K562 (cell line): ENCODE data around the gene RPUSD1. TPM values are rescaled to one million over a fixed set of nuclear protein-coding genes. Genes with fewer than 3 reads are reported as not detected.
A peak's percentile ranks its signal among the peaks of the same experiment; 100 is the strongest.

Experiments
- AFF4 ChIP-seq: sonication (generic); formaldehyde crosslinking; IDR thresholded peaks from 2 replicates; pipeline ENCODE4 v1.8.0; 2023; ENCODE audit warnings: mild to moderate bottlenecking, missing genetic modification reagents
- ASH1L ChIP-seq: fragments of 450-650 bp; IDR thresholded peaks from 2 replicates; pipeline ENCODE4 v1.6.1; 2018; ENCODE audit warnings: borderline replicate concordance, mild to moderate bottlenecking, low read depth; ENCODE audit not compliant: partially characterized antibody
- CSDE1 ChIP-seq, 2 experiments: fragments of 450-650 bp; IDR thresholded peaks; 2 replicates each; pipeline ENCODE4 v1.6.1; 2016; ENCODE audit warnings: mild to moderate bottlenecking in 1 of 2
- EGR1 ChIP-seq: fragments of 450-650 bp; conservative IDR thresholded peaks from 2 replicates; pipeline ENCODE4 v1.6.1; 2017; ENCODE audit warnings: mild to moderate bottlenecking
- FOXO4 ChIP-seq: fragments of 450-650 bp; formaldehyde crosslinking; IDR thresholded peaks from 2 replicates; pipeline ENCODE4 v1.4.0; 2020; ENCODE audit warnings: mild to moderate bottlenecking, moderate library complexity
- HDAC6 ChIP-seq: IDR thresholded peaks from 2 replicates; pipeline ENCODE4 v1.6.1; 2012; ENCODE audit warnings: low read depth, mild to moderate bottlenecking, control low read depth, inconsistent platforms, low read length, moderate library complexity
- HDGF ChIP-seq: fragments of 450-650 bp; IDR thresholded peaks from 2 replicates; pipeline ENCODE4 v1.6.1; 2016
- HIVEP1 ChIP-seq: fragments of 250-450 bp; sonication (Bioruptor Pico); IDR thresholded peaks from 2 replicates; pipeline ENCODE4 v1.4.0; 2020; ENCODE audit warnings: mild to moderate bottlenecking
- LCOR ChIP-seq: sonication (generic); formaldehyde crosslinking; IDR thresholded peaks from 2 replicates; pipeline ENCODE4 v1.8.0; 2022; ENCODE audit warnings: mild to moderate bottlenecking, missing genetic modification reagents
- MBD1 ChIP-seq: fragments of 250-450 bp; sonication (Bioruptor Pico); IDR thresholded peaks from 2 replicates; pipeline ENCODE4 v1.8.0; 2022; ENCODE audit warnings: inconsistent platforms
- MYBL2 ChIP-seq, 2 experiments: fragments of 450-650 bp in 1 of 2; sonication (generic) in 1 of 2; formaldehyde crosslinking in 1 of 2; IDR thresholded peaks; 2 replicates each; pipeline versions ENCODE4 v1.6.1 to v1.8.1; 2017 to 2022; ENCODE audit warnings: borderline replicate concordance in 1 of 2, inconsistent platforms in 1 of 2, low read depth in 1 of 2, mild to moderate bottlenecking in 1 of 2, missing genetic modification reagents in 1 of 2, moderate library complexity in 1 of 2
- NCOA4 ChIP-seq: fragments of 450-650 bp; IDR thresholded peaks from 2 replicates; pipeline ENCODE4 v1.6.1; 2018; ENCODE audit warnings: mild to moderate bottlenecking; ENCODE audit not compliant: partially characterized antibody
- NR1H2 ChIP-seq: sonication (generic); formaldehyde crosslinking; IDR thresholded peaks from 2 replicates; pipeline ENCODE4 v1.4.0; 2020; ENCODE audit warnings: mild to moderate bottlenecking, missing genetic modification reagents
- PHF21A ChIP-seq: fragments of 450-650 bp; IDR thresholded peaks from 2 replicates; pipeline ENCODE4 v1.6.1; 2017; ENCODE audit warnings: low read depth, borderline replicate concordance
- POU5F1 ChIP-seq: fragments of 150-350 bp; IDR thresholded peaks from 2 replicates; pipeline ENCODE4 v1.6.1; 2014; ENCODE audit warnings: borderline replicate concordance, low read length, low read depth, mild to moderate bottlenecking; ENCODE audit not compliant: partially characterized antibody
- RB1 ChIP-seq: fragments of 450-650 bp; IDR thresholded peaks from 2 replicates; pipeline ENCODE4 v1.6.1; 2017; ENCODE audit warnings: low read depth, mild to moderate bottlenecking
- RBM34 ChIP-seq: fragments of 200-400 bp; formaldehyde crosslinking; IDR thresholded peaks from 2 replicates; pipeline ENCODE4 v1.6.1; 2018; ENCODE audit warnings: low read length, borderline replicate concordance; ENCODE audit not compliant: insufficient read depth
- SNRNP70 ChIP-seq: fragments of 200-400 bp; formaldehyde crosslinking; optimal IDR thresholded peaks from 2 replicates; pipeline ENCODE3; 2017; ENCODE audit warnings: low read depth, low read length
- SPI1 ChIP-seq: IDR thresholded peaks from 2 replicates; pipeline ENCODE4 v1.6.1; 2011; ENCODE audit warnings: low read depth, low read length, control low read depth, borderline replicate concordance
- ZNF165 ChIP-seq: fragments of 250-450 bp; sonication (Bioruptor Pico); IDR thresholded peaks from 2 replicates; pipeline ENCODE4 v1.4.0; 2020; ENCODE audit warnings: borderline replicate concordance
- ZNF274 ChIP-seq: IDR thresholded peaks from 2 replicates; pipeline ENCODE4 v1.6.1; 2011; ENCODE audit warnings: low read depth, mild to moderate bottlenecking, low read length, moderate library complexity, borderline replicate concordance
- ZNF408 ChIP-seq: fragments of 250-450 bp; sonication (Bioruptor Pico); IDR thresholded peaks from 2 replicates; pipeline ENCODE4 v1.4.0; 2020; ENCODE audit warnings: low read depth, mild to moderate bottlenecking, moderate library complexity
- polyA plus RNA-seq, 8 experiments: library from polyadenylated mRNA; depleted of rRNA in 4 of 8; stranded (reverse) in 5 of 8; unstranded in 3 of 8; fragments of >200 nt; fragmentation: Nextera tagmentation in 2 of 8; fragmentation: Illumina TruSeq in 1 of 8; extraction: Ambion mirVana in 2 of 8; extraction: Trizol in 1 of 8; gene quantifications; 2 replicates each; pipeline versions ENCODE4 v1.2.1 to v1.2.3, GENCODE V29; 2011 to 2014; ENCODE audit warnings: inconsistent platforms in 1 of 8, missing spikeins in 1 of 8
- total RNA-seq, 7 experiments: library from RNA; depleted of rRNA in 6 of 7; stranded (reverse); fragments of >200 nt in 6 of 7; fragmentation: Illumina TruSeq in 2 of 7; extraction: Trizol in 2 of 7; gene quantifications; 2 replicates each; pipeline versions ENCODE4 v1.2.1 to v1.2.3, GENCODE V29; 2011 to 2021; ENCODE audit warnings: low replicate concordance in 1 of 7

Gene RPUSD1
- total and polyA plus RNA-seq, 9 of the 15 experiments (the other 6 are each of a cell fraction or from before 2014, with no cell fraction given): 0.45 to 56.6 (median 12.0) TPM

GRCh38 chr16:740764-741505 lies 47.2 kb downstream of the RPUSD1 start, which contains the start of gene CIAO3 (continued):
- TF ChIP-seq SNRNP70 (no peak), AFF4 (CRISPR knock-in tag) (no peak), NCOA4 (no peak), ASH1L (no peak), ZNF165 (CRISPR knock-in tag) (no peak), RBM34 (no peak), SPI1 (peak; percentile 47; the same call in 1 of the 2 replicates), FOXO4 (CRISPR knock-in tag) (no peak), RB1 (peak; percentile 99), CSDE1 (IDR thresholded peaks at IDR 0.05) (no peak), ZNF408 (CRISPR knock-in tag) (no peak), MYBL2 (IDR thresholded peaks at IDR 0.05; ENCODE audit: low read depth) (no peak), MYBL2 (CRISPR knock-in tag; IDR thresholded peaks at IDR 0.05; ENCODE audit: borderline replicate concordance) (no peak), HDGF (no peak), POU5F1 (peak; percentile 97), NR1H2 (no peak), PHF21A (no peak), EGR1 (peak; percentile 60), LCOR (CRISPR knock-in tag) (no peak), MBD1 (CRISPR knock-in tag) (no peak), ZNF274 (no peak), HDAC6 (no peak), HIVEP1 (no peak)
